A172 (cell line): ENCODE measurements around the gene IFNB1. TPM values are rescaled to one million over a fixed set of nuclear protein-coding genes. Genes with fewer than 3 reads are reported as not detected.

ENCODE experiments used
- DNase-seq: peaks from one replicate; pipeline ENCODE4 v3.0.0-alpha.2; 2015; ENCODE audit warnings: low spot score
- total RNA-seq: library from RNA; depleted of rRNA; stranded (reverse); fragments of >200 nt; shearing (Covaris generic); gene quantifications from 2 replicates; pipeline ENCODE4 v1.2.3, GENCODE V29; 2014; rRNA removed

Gene IFNB1
- total RNA-seq = not detected in 2 replicates

- DNase-seq = no peak
These were observed at the start of gene IFNB1 for GRCh38 chr9:21077781-21078180. TSS of gene IFNB1 (minus strand) at chr9:21077942. CDS start at chr9:21077869, 73 bp downstream.

- DNase-seq = no peak
These were observed 44.0 kb upstream of the IFNB1 start for GRCh38 chr9:21121595-21122251.

- DNase-seq = no peak
These were observed 43.3 kb upstream of the IFNB1 start for GRCh38 chr9:21121079-21121478.

GRCh38 chr9:21119093-21119770 is 41.5 kb upstream of the IFNB1 start:
- DNase-seq = no peak

GRCh38 chr9:21114311-21114710 is 36.6 kb upstream of the IFNB1 start:
- DNase-seq = no peak

GRCh38 chr9:21110708-21111576 is 33.2 kb upstream of the IFNB1 start:
- DNase-seq = peak; percentile 73

- DNase-seq = no peak
These were observed 27.0 kb upstream of the IFNB1 start for GRCh38 chr9:21104787-21105186.

GRCh38 chr9:21102305-21102704 is 24.6 kb upstream of the IFNB1 start:
- DNase-seq = no peak

- DNase-seq = no peak
These were observed 20.1 kb upstream of the IFNB1 start for GRCh38 chr9:21097817-21098216.

GRCh38 chr9:21096901-21097255 is 19.1 kb upstream of the IFNB1 start:
- DNase-seq = no peak

GRCh38 chr9:21096172-21096900 is 18.6 kb upstream of the IFNB1 start:
- DNase-seq = peak; percentile 51

GRCh38 chr9:21095561-21095960 is 17.8 kb upstream of the IFNB1 start:
- no peak for DNase-seq

GRCh38 chr9:21086538-21086937 is 8.8 kb upstream of the IFNB1 start:
- no peak for DNase-seq

GRCh38 chr9:21085005-21085404 is 7.3 kb upstream of the IFNB1 start:
- DNase-seq = no peak

GRCh38 chr9:21084242-21084850 is 6.6 kb upstream of the IFNB1 start:
- DNase-seq = no peak

GRCh38 chr9:21082671-21083070 is 4.9 kb upstream of the IFNB1 start:
- no peak for DNase-seq

GRCh38 chr9:21081999-21082398 is 4.3 kb upstream of the IFNB1 start:
- DNase-seq = no peak

- DNase-seq = no peak
These were observed 3.7 kb upstream of the IFNB1 start for GRCh38 chr9:21081451-21081850.

- DNase-seq = no peak
These were observed 3.1 kb upstream of the IFNB1 start for GRCh38 chr9:21080793-21081192.

- DNase-seq = no peak
These were observed 960 bp upstream of the IFNB1 start for GRCh38 chr9:21078702-21079101.

GRCh38 chr9:21075484-21075883 is 2.3 kb downstream of the IFNB1 start:
- no peak for DNase-seq

GRCh38 chr9:21070906-21071305 is 6.8 kb downstream of the IFNB1 start:
- no peak for DNase-seq
